Fibroblast of lung (primary cell): ENCODE results near the gene GALNT17. TPM values are rescaled to one million over a fixed set of nuclear protein-coding genes. Genes with fewer than 3 reads are reported as not detected.
"Not testable (repeated sequence)": the region's sequence is repeated elsewhere in the genome, so short reads cannot be mapped to it uniquely, and the experiment has no call there.

ENCODE experiments used
- DNase-seq, 2 donors: peaks; one replicate each; pipeline versions ENCODE4 v3.0.0 to v3.0.0-alpha.2; 2010; ENCODE audit warnings: low read depth in 2 of 2
- H2AFZ ChIP-seq: 2 replicates; pipeline ENCODE4 v1.5.1; 2012; ENCODE audit warnings: low read length, control low read depth, inconsistent platforms
- H3K27ac ChIP-seq: 2 replicates; pipeline ENCODE4 v1.5.1; 2011; ENCODE audit warnings: low read length, control low read depth; ENCODE audit not compliant: insufficient read depth
- H3K27me3 ChIP-seq: 2 replicates; pipeline ENCODE4 v1.5.1; 2011; ENCODE audit warnings: mild to moderate bottlenecking, low read length; ENCODE audit not compliant: control insufficient read depth, insufficient read depth
- H3K36me3 ChIP-seq: 2 replicates; pipeline ENCODE4 v1.5.1; 2011; ENCODE audit warnings: low read length; ENCODE audit not compliant: control insufficient read depth, insufficient read depth
- H3K4me1 ChIP-seq: 2 replicates; pipeline ENCODE4 v1.5.1; 2011; ENCODE audit warnings: low read length; ENCODE audit not compliant: control insufficient read depth, insufficient read depth; ENCODE audit errors: extremely low read depth
- H3K4me2 ChIP-seq: 2 replicates; pipeline ENCODE4 v1.5.1; 2011; ENCODE audit warnings: low read length, control low read depth; ENCODE audit not compliant: insufficient read depth; ENCODE audit errors: extremely low read depth
- H3K4me3 ChIP-seq, 4 experiments: fragments of 200-600 bp in 1 of 4; sonication (generic) in 1 of 4; replicated peaks in 1 of 4; 2 replicates each; pipeline ENCODE4 v1.5.1; 2011 to 2016; ENCODE audit warnings: low read length in 4 of 4, low read depth in 3 of 4, mild to moderate bottlenecking in 3 of 4, control low read depth in 2 of 4, inconsistent platforms in 1 of 4, mixed read lengths in 1 of 4; ENCODE audit not compliant: insufficient read depth in 1 of 4; ENCODE audit errors: control extremely low read depth in 1 of 4
- H3K79me2 ChIP-seq: 2 replicates; pipeline ENCODE4 v1.5.1; 2012; ENCODE audit warnings: mild to moderate bottlenecking, low read length, inconsistent platforms; ENCODE audit not compliant: control insufficient read depth, insufficient read depth
- H3K9ac ChIP-seq: 2 replicates; pipeline ENCODE4 v1.5.1; 2011; ENCODE audit warnings: mild to moderate bottlenecking, low read length, control low read depth; ENCODE audit not compliant: insufficient read depth
- H3K9me3 ChIP-seq: 2 replicates; pipeline ENCODE4 v1.5.1; 2012; ENCODE audit warnings: low read depth, low read length; ENCODE audit not compliant: control insufficient read depth, insufficient read depth
- H4K20me1 ChIP-seq: 2 replicates; pipeline ENCODE4 v1.5.1; 2011; ENCODE audit warnings: low read length; ENCODE audit not compliant: control insufficient read depth, insufficient read depth; ENCODE audit errors: extremely low read depth
- EZH2 ChIP-seq: IDR thresholded peaks from 2 replicates; pipeline ENCODE4 v1.5.1; 2012; ENCODE audit warnings: low read length, control low read depth, mild to moderate bottlenecking; ENCODE audit errors: missing control alignments
- polyA plus RNA-seq, 2 donors: library from polyadenylated mRNA; depleted of rRNA in 1 of 2; stranded (reverse) in 1 of 2; unstranded in 1 of 2; fragments of >200 nt; gene quantifications; 2 replicates each; pipeline ENCODE4 v1.2.1, GENCODE V29; 2011 to 2012; ENCODE audit warnings: missing spikeins in 1 of 2
- total RNA-seq: library from RNA; depleted of rRNA; stranded (reverse); fragments of >200 nt; gene quantifications from 2 replicates; pipeline ENCODE4 v1.2.1, GENCODE V29; 2014
- TF ChIP-seq, protein P1 (sequence below), 2 donors: IDR thresholded peaks in 1 of 2; conservative IDR thresholded peaks in 1 of 2; 1 replicate in 1 of 2; 2 replicates in 1 of 2; pipeline ENCODE4 v1.5.1; 2011 to 2012; ENCODE audit warnings: low read length in 2 of 2, control low read depth in 1 of 2, inconsistent platforms in 1 of 2, low read depth in 1 of 2, mild to moderate bottlenecking in 1 of 2

Gene GALNT17
- total and polyA plus RNA-seq, 2 donors (not counting 1 experiment from before 2014, with no cell fraction given): under 0.01 TPM; not detected in 1

DNA sequence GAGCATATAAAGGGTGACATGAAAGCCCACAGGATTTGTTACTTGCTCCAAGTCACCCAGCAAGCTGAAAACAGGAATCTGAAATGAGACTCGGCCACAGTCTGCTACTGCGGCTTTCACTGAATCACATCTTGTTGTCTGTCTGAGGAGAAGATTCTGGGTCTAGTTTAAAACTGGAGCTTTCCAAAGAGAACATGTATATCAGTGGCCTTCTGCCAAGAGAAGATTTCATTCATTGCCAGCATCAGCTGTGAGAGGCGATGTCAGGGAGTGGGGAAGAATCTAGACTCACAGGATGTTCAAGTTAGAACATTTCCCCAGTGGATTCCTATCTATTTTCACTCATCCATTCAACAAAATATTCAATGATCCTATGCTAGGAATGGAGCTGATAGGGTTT, 122.8 kb downstream of the GALNT17 start:
- Histone ChIP-seq H3K79me2 (no peaks in the 10 kb centered on the region), H3K4me2 (no peak overlapping the region), H3K36me3 (no peaks in the 10 kb centered on the region), H4K20me1 (no peaks in the 10 kb centered on the region), H3K9ac (no peak overlapping the region), H2AFZ (no peak overlapping the region), H3K27ac (no peak overlapping the region), H3K27me3 (no peaks in the 10 kb centered on the region), H3K4me3 (no peak overlapping the region), H3K9me3 (no peaks in the 10 kb centered on the region), H3K4me1 (no peaks in the 10 kb centered on the region)
- no peak for DNase-seq
- TF ChIP-seq EZH2: no peak
- TF ChIP-seq, protein P1, sequence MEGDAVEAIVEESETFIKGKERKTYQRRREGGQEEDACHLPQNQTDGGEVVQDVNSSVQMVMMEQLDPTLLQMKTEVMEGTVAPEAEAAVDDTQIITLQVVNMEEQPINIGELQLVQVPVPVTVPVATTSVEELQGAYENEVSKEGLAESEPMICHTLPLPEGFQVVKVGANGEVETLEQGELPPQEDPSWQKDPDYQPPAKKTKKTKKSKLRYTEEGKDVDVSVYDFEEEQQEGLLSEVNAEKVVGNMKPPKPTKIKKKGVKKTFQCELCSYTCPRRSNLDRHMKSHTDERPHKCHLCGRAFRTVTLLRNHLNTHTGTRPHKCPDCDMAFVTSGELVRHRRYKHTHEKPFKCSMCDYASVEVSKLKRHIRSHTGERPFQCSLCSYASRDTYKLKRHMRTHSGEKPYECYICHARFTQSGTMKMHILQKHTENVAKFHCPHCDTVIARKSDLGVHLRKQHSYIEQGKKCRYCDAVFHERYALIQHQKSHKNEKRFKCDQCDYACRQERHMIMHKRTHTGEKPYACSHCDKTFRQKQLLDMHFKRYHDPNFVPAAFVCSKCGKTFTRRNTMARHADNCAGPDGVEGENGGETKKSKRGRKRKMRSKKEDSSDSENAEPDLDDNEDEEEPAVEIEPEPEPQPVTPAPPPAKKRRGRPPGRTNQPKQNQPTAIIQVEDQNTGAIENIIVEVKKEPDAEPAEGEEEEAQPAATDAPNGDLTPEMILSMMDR (conservative IDR thresholded peaks at IDR 0.05 in 1 of 2, IDR thresholded peaks at IDR 0.05 in 1 of 2; ENCODE audit: low read depth in 1 of 2, low read length in 2 of 2): no peak

DNA sequence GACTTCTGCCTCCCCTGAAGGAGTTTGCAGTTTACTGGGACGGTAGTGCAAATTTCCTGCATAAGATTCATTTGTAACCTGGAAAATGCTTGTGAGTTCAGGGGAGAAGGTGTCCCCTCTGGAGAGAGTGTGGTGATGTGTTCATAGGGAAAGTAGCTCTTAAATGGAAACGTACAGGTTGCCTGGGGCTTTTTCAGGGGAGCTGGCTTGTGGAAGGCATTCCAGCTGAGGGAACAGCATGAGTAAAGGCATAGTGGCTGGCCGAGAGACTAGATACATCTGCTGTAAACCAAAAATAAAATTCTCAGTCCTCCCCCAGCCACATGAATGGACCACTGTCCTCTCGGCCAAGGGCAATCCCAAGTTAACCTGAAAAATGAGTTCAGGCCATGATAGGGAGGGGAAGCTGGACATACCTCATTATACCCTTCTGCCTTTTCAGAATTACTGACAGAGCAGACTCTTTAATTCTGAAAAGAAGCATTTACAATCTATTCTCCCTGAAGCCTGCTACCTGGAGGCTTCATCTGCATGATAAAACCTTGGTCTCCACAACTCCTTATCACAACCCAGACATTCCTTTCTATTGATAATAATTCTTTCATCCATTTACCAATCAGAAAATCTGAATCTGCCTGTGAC, 123.7 kb downstream of the GALNT17 start:
- H3K79me2 ChIP-seq: no peaks in the 10 kb centered on the region
- TF ChIP-seq EZH2: no peak
- TF ChIP-seq, protein P1 (conservative IDR thresholded peaks at IDR 0.05 in 1 of 2, IDR thresholded peaks at IDR 0.05 in 1 of 2; ENCODE audit: low read depth in 1 of 2, low read length in 2 of 2): no peak
- H3K4me1 ChIP-seq: no peaks in the 10 kb centered on the region
- H3K27ac ChIP-seq: no peak overlapping the region
- no peak overlapping the region for H3K9ac ChIP-seq
- H3K9me3 ChIP-seq: no peaks in the 10 kb centered on the region
- H3K4me2 ChIP-seq: no peak overlapping the region
- no peaks in the 10 kb centered on the region for H3K27me3 ChIP-seq
- DNase-seq: no peak
- no peaks in the 10 kb centered on the region for H3K36me3 ChIP-seq
- no peak overlapping the region for H2AFZ ChIP-seq
- H3K4me3 ChIP-seq: no peak overlapping the region
- H4K20me1 ChIP-seq: no peaks in the 10 kb centered on the region

DNA sequence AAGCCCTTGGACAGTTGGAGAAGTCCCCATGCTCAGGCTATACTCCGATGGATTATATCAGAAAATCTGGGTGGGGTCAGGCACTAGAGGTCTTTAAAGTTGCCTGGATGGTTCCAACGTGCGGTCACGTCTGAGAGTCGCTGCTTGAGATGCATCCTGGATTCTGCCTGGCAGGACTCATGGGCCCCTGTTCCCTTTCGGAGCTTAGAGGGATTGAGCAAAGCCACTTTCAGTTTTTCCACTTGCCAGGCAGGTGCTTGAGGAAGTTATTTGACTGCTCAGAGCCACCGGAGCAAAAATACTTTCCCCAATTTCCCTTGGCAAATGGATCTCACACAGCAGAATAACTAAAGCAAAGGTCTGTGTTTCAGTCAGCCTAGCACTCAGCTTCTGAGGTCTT, 129.1 kb downstream of the GALNT17 start:
- Histone ChIP-seq H3K9ac (no peak overlapping the region), H3K4me2 (no peak overlapping the region), H3K27ac (no peak overlapping the region), H3K79me2 (no peaks in the 10 kb centered on the region), H3K36me3 (no peaks in the 10 kb centered on the region), H3K27me3 (no peaks in the 10 kb centered on the region), H3K4me1 (no peaks in the 10 kb centered on the region), H3K4me3 (no peak overlapping the region), H2AFZ (no peak overlapping the region), H4K20me1 (no peaks in the 10 kb centered on the region), H3K9me3 (no peaks in the 10 kb centered on the region)
- no peak for TF ChIP-seq EZH2
- TF ChIP-seq, protein P1 (conservative IDR thresholded peaks at IDR 0.05 in 1 of 2, IDR thresholded peaks at IDR 0.05 in 1 of 2; ENCODE audit: low read depth in 1 of 2, low read length in 2 of 2): no peak
- DNase-seq: no peak

DNA sequence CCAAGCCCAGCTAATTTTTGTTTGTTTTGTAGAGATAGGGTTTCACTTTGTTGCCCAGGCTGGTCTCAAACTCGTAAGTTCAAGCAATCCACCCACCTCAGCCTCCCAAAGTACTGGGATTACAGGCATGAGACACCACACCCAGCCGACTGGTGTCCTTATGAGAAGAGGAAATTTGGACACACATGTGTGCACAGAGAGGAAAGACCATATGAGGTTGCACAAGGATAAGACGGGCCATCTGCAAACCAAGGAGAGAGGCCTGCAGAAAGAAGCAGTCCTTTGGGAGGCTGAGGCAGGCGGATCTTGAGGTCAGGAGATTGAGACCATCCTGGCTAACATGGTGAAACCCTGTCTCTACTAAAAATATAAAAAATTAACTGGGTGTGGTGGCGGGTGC, 130.9 kb downstream of the GALNT17 start:
- not testable (repeated sequence) for H3K9me3 ChIP-seq, H3K9ac ChIP-seq, H3K36me3 ChIP-seq, H3K27me3 ChIP-seq, H3K4me1 ChIP-seq, DNase-seq, H3K79me2 ChIP-seq, H3K4me2 ChIP-seq, H3K27ac ChIP-seq, H4K20me1 ChIP-seq, H2AFZ ChIP-seq, H3K4me3 ChIP-seq
